ENCODE measurements around the gene BANP.

Gene BANP

GRCh38 chr16:88022076-88023042 is 71.1 kb downstream of the BANP start:
- no peak for TF ChIP-seq TCF7L2 (IDR thresholded peaks at IDR 0.05; ENCODE audit: borderline replicate concordance, low read depth, low read length)
- no peak for TF ChIP-seq ZNF639 (tag by site-specific recombination; IDR thresholded peaks at IDR 0.05)
- TF ChIP-seq ZNF423 (tag by site-specific recombination; IDR thresholded peaks at IDR 0.05), result no peak
- no peak for TF ChIP-seq ZNF670 (tag by site-specific recombination; IDR thresholded peaks at IDR 0.05; ENCODE audit: low read depth)
- TF ChIP-seq KLF8 (tag by site-specific recombination; IDR thresholded peaks at IDR 0.05), result no peak
- H3K4me1 ChIP-seq (ENCODE audit: control insufficient read depth, insufficient read depth, low read length), result no peaks in the 10 kb centered on the region
- H3K9me3 ChIP-seq (ENCODE audit: control insufficient read depth, insufficient read depth, low read depth, low read length), result no peaks in the 10 kb centered on the region
- H3K4me3 ChIP-seq (ENCODE audit: low read depth, low read length), result no peak overlapping the region
- no peak overlapping the region for H3K27ac ChIP-seq (ENCODE audit: extremely low read depth, low read depth, low read length)
- ChIA-PET POLR2A (no interaction called here), CTCF (interaction anchor here (0.6 kb wide), 1 partner anchor 116 kb away, joined by 3 read pairs; no protein-coding TSS in a partner anchor)
- H3K36me3 ChIP-seq (ENCODE audit: control insufficient read depth in 2 of 2, insufficient read depth in 1 of 2, low read length in 2 of 2), result peaks cover 0 to 40% of the 10 kb centered on the region in 2 experiments; a peak in 1 of 3 replicates

- no peak for TF ChIP-seq ZNF18 (tag by site-specific recombination; IDR thresholded peaks at IDR 0.05)
- TF ChIP-seq ZBTB8A (tag by site-specific recombination; IDR thresholded peaks at IDR 0.05), result no peak
- TF ChIP-seq ZNF791 (tag by site-specific recombination; IDR thresholded peaks at IDR 0.05), result no peak
- no peak for TF ChIP-seq ZSCAN30 (tag by site-specific recombination; IDR thresholded peaks at IDR 0.05)
- TF ChIP-seq ZBTB20 (tag by site-specific recombination; IDR thresholded peaks at IDR 0.05), result no peak
- TF ChIP-seq ZNF423 (tag by site-specific recombination; IDR thresholded peaks at IDR 0.05), result no peak
- TF ChIP-seq KLF10 (tag by site-specific recombination; IDR thresholded peaks at IDR 0.05), result no peak
- TF ChIP-seq ZNF341 (tag by site-specific recombination; IDR thresholded peaks at IDR 0.05; ENCODE audit: low read depth), result no peak
- no peaks in the 10 kb centered on the region for H3K4me1 ChIP-seq (ENCODE audit: control insufficient read depth, insufficient read depth, low read length)
- ChIA-PET POLR2A (no interaction called here), CTCF (no interaction called here)
- peaks cover 0 to 42% of the 10 kb centered on the region in 2 experiments; a peak in 1 of 3 replicates for H3K36me3 ChIP-seq (ENCODE audit: control insufficient read depth in 2 of 2, insufficient read depth in 1 of 2, low read length in 2 of 2)
- no peaks in the 10 kb centered on the region for H3K9me3 ChIP-seq (ENCODE audit: control insufficient read depth, insufficient read depth, low read depth, low read length)
- H3K4me3 ChIP-seq (ENCODE audit: low read depth, low read length), result no peak overlapping the region
- H3K27ac ChIP-seq (ENCODE audit: extremely low read depth, low read depth, low read length), result no peak overlapping the region
Measured at GRCh38 chr16:88023366-88023765, 72.1 kb downstream of the BANP start.

- Histone ChIP-seq H3K4me3 (ENCODE audit: low read depth, low read length) (no peak overlapping the region), H3K4me1 (ENCODE audit: control insufficient read depth, insufficient read depth, low read length) (no peaks in the 10 kb centered on the region), H3K9me3 (ENCODE audit: control insufficient read depth, insufficient read depth, low read depth, low read length) (no peaks in the 10 kb centered on the region), H3K27ac (ENCODE audit: extremely low read depth, low read depth, low read length) (no peak overlapping the region), H3K36me3 (ENCODE audit: control insufficient read depth in 2 of 2, insufficient read depth in 1 of 2, low read length in 2 of 2) (peaks cover 0 to 38% of the 10 kb centered on the region in 2 experiments; a peak in 1 of 3 replicates)
- ChIA-PET POLR2A (no interaction called here), CTCF (no interaction called here)
- no peak for TF ChIP-seq BCL11A (tag by site-specific recombination; IDR thresholded peaks at IDR 0.05; ENCODE audit: low read depth)
- TF ChIP-seq HOXA7 (CRISPR knock-in tag; IDR thresholded peaks at IDR 0.05; ENCODE audit: borderline replicate concordance), result no peak
- TF ChIP-seq ZNF433 (tag by site-specific recombination; IDR thresholded peaks at IDR 0.05; ENCODE audit: low read depth), result no peak
- no peak for TF ChIP-seq ZNF501 (tag by site-specific recombination; IDR thresholded peaks at IDR 0.05)
- TF ChIP-seq KLF9 (tag by site-specific recombination; IDR thresholded peaks at IDR 0.05; ENCODE audit: low read depth), result no peak
- TF ChIP-seq GFI1B (tag by site-specific recombination; IDR thresholded peaks at IDR 0.05), result no peak
- no peak for TF ChIP-seq WT1 (tag by site-specific recombination; IDR thresholded peaks at IDR 0.05)
- no peak for TF ChIP-seq ZNF518A (tag by site-specific recombination; conservative IDR thresholded peaks at IDR 0.05; ENCODE audit: low read depth)
Measured at GRCh38 chr16:88023786-88024185, 72.6 kb downstream of the BANP start.
